ENCODE results near the gene KSR2.
"Not testable (repeated sequence)": the region's sequence is repeated elsewhere in the genome, so short reads cannot be mapped to it uniquely, and the experiment has no call there.

The KSR2 gene

GRCh38 chr12:117821480-117822175 is 147.2 kb downstream of the KSR2 start:
- no peak for DNase-seq (ENCODE audit: low read depth)

- no peak for DNase-seq (ENCODE audit: low read depth)
Observed at GRCh38 chr12:117820216-117820907, 148.4 kb downstream of the KSR2 start.

- no peak for DNase-seq (ENCODE audit: low read depth)
Observed at GRCh38 chr12:117819160-117819559, 149.6 kb downstream of the KSR2 start.

GRCh38 chr12:117818400-117818799 is 150.4 kb downstream of the KSR2 start:
- DNase-seq (ENCODE audit: low read depth): no peak

GRCh38 chr12:117809509-117809908 is 159.3 kb downstream of the KSR2 start:
- no peak for DNase-seq (ENCODE audit: low read depth)

- DNase-seq (ENCODE audit: low read depth): no peak
Observed at GRCh38 chr12:117807946-117808345, 160.8 kb downstream of the KSR2 start.

- DNase-seq (ENCODE audit: low read depth): no peak
Observed at GRCh38 chr12:117807355-117807754, 161.4 kb downstream of the KSR2 start.

- DNase-seq (ENCODE audit: low read depth): no peak
Observed at GRCh38 chr12:117805865-117806264, 162.9 kb downstream of the KSR2 start.

- no peak for DNase-seq (ENCODE audit: low read depth)
Observed at GRCh38 chr12:117803001-117803400, 165.8 kb downstream of the KSR2 start.

GRCh38 chr12:117800711-117801110 is 168.1 kb downstream of the KSR2 start:
- DNase-seq (ENCODE audit: low read depth): not testable (repeated sequence)

- DNase-seq (ENCODE audit: low read depth): no peak
Observed at GRCh38 chr12:117797202-117797601, 171.6 kb downstream of the KSR2 start.

- DNase-seq (ENCODE audit: low read depth): no peak
Observed at GRCh38 chr12:117792877-117793424, 175.8 kb downstream of the KSR2 start.

GRCh38 chr12:117792471-117792870 is 176.3 kb downstream of the KSR2 start:
- no peak for DNase-seq (ENCODE audit: low read depth)

- DNase-seq (ENCODE audit: low read depth): no peak
Observed at GRCh38 chr12:117790948-117791347, 177.8 kb downstream of the KSR2 start.

GRCh38 chr12:117790198-117790597 is 178.6 kb downstream of the KSR2 start:
- DNase-seq (ENCODE audit: low read depth): no peak

GRCh38 chr12:117789195-117789912 is 179.4 kb downstream of the KSR2 start:
- no peak for DNase-seq (ENCODE audit: low read depth)

- no peak for DNase-seq (ENCODE audit: low read depth)
Observed at GRCh38 chr12:117778656-117779055, 190.1 kb downstream of the KSR2 start.

GRCh38 chr12:117774941-117775775 is 193.6 kb downstream of the KSR2 start:
- DNase-seq (ENCODE audit: low read depth): no peak

GRCh38 chr12:117768860-117769259 is 199.9 kb downstream of the KSR2 start:
- DNase-seq (ENCODE audit: low read depth): no peak

- DNase-seq (ENCODE audit: low read depth): no peak
Observed at GRCh38 chr12:117766008-117766407, 202.8 kb downstream of the KSR2 start.

GRCh38 chr12:117762143-117762542 is 206.6 kb downstream of the KSR2 start:
- no peak for DNase-seq (ENCODE audit: low read depth)

Data from GM04503 (cell line).